Large intestine (tissue), 3 donors: ENCODE measurements around the gene ATXN7L1. TPM values are rescaled to one million over a fixed set of nuclear protein-coding genes. Genes with fewer than 3 reads are reported as not detected.
A peak's percentile ranks its signal among the peaks of the same experiment; 100 is the strongest.
"Not testable (repeated sequence)": the region's sequence is repeated elsewhere in the genome, so short reads cannot be mapped to it uniquely, and the experiment has no call there.

Experiments used
- DNase-seq, 2 donors: peaks; one replicate each; pipeline versions ENCODE4 v3.0.0 to v3.0.0-alpha.2; 2013
- H3K27ac ChIP-seq: one replicate; pipeline ENCODE4 v1.5.1; 2013; ENCODE audit warnings: low read length
- H3K27me3 ChIP-seq: 2 replicates; pipeline ENCODE4 v1.6.1; 2013; ENCODE audit warnings: low read length; ENCODE audit not compliant: control insufficient read depth, insufficient read depth
- H3K36me3 ChIP-seq: 2 replicates; pipeline ENCODE4 v1.6.1; 2013; ENCODE audit warnings: low read length; ENCODE audit not compliant: control insufficient read depth, insufficient read depth
- H3K4me1 ChIP-seq: one replicate; pipeline ENCODE4 v1.6.1; 2013; ENCODE audit warnings: low read length; ENCODE audit not compliant: control insufficient read depth, insufficient read depth
- H3K4me3 ChIP-seq: one replicate; pipeline ENCODE4 v1.5.1; 2013; ENCODE audit warnings: low read length
- H3K9me3 ChIP-seq: one replicate; pipeline ENCODE4 v1.6.1; 2013; ENCODE audit warnings: mild to moderate bottlenecking, low read depth, low read length, moderate library complexity; ENCODE audit not compliant: control insufficient read depth
- WGBS: methylation state at CpG from one replicate; pipeline ENCODE4 v1.1.5; 2013; ENCODE audit warnings: low lambda C conversion rate; ENCODE audit not compliant: insufficient coverage; 5-methylcytosine and 5-hydroxymethylcytosine counted together
- polyA plus RNA-seq: library from polyadenylated mRNA; unstranded; fragments of 120-200 nt; gene quantifications from one replicate; pipeline ENCODE4 v1.2.1, GENCODE V29; 2013

Gene ATXN7L1
- polyA plus RNA-seq, 1 donor = 24.3 TPM

DNA sequence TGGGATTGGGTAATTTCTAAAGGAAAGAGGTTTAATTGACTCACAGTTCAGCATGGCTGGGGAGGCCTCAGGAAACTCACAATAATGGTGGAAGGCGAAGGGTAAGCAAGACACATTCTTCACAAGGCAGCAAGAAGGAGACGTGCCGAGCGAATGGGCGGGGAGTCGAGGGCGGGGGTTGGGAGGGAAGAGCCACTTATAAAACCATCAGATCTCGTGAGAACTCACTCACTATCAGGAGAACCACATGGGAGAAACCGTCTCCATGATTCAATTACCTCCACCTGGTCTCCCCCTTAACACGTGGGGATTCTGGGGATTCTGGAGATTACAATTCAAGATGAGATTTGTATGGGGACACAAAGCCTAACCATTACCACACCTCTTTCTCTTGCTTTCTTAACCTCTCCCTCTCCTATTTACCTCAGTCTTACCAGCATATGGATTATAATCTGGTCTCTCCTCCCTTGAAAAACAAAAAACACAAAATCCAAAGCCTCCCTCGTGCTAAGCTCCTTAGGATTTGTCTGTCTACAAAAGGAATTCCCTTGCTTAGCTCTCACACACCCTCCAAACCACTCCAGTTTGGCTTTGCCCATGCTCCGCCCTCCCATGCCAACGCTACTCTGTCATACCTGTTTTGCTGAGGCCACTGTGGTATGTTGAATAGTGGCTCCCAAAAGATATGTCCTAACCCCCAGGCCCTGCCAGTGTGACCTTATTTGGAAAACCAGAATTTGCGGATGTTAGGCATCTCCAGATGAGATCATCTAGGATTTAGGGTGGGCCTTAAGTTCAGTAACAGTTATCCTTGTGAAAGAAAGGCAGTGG lies 275.5 kb downstream of the ATXN7L1 start:
- 100% methylated on average over 1 of the region's 14 CpGs for WGBS
- Histone ChIP-seq H3K36me3 (no peaks in the 10 kb centered on the region), H3K27me3 (no peaks in the 10 kb centered on the region), H3K27ac (no peak overlapping the region), H3K4me1 (no peaks in the 10 kb centered on the region), H3K4me3 (no peak overlapping the region), H3K9me3 (no peaks in the 10 kb centered on the region)
- no peak for DNase-seq

DNA sequence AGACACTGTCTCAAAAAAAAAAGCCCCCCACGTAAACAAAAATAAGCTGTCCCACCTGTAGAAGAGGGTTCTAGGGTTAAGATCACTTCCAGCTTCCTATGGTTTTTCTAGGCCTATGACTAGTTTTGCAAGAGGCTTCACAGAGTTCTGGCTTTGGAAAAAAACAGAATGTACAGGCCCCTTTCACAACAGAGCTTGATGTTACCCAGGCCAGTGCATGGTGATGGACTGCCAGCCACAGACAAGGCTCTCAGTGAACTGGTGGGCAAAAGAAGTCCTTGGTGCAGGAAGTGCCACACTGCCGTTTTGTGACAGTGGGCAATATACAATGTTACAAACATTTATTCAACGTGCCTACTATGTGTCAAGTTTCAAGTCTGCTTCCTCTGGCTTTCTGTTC lies 276.8 kb downstream of the ATXN7L1 start:
- DNase-seq = no peak
- Histone ChIP-seq H3K27me3 (no peaks in the 10 kb centered on the region), H3K4me3 (no peak overlapping the region), H3K9me3 (no peaks in the 10 kb centered on the region), H3K4me1 (no peaks in the 10 kb centered on the region), H3K36me3 (no peaks in the 10 kb centered on the region), H3K27ac (no peak overlapping the region)
- 100% methylated on average over 1 of the region's 3 CpGs for whole genome bisulfite sequencing

GRCh38 chr7:105599080-105599479 lies 277.3 kb downstream of the ATXN7L1 start:
- H3K27me3 ChIP-seq, H3K4me3 ChIP-seq, DNase-seq, H3K36me3 ChIP-seq, H3K4me1 ChIP-seq, H3K27ac ChIP-seq, H3K9me3 ChIP-seq: not testable (repeated sequence)
- no CpG with 5 or more reads among the region's 8 CpGs for WGBS

DNA sequence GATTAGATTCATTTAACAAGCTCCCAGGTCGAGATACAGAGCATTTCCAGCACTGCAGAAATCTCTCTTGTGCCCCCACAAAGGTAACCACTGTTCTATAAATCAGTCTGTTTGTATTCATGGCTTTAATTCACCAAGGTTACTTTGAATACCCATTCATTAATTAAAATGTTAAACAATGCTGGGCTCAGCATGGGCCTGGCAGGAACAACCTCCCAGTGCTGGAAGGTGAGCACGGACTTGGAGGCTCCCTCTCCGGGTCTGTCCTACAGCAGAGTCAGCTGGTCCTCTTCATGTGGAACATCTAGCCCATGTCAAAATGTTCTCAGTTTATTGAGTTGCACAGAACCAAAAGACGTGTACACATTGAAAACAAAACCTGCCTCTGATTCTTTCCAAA lies 279.5 kb downstream of the ATXN7L1 start:
- Histone ChIP-seq H3K27me3 (no peaks in the 10 kb centered on the region), H3K4me1 (no peaks in the 10 kb centered on the region), H3K9me3 (no peaks in the 10 kb centered on the region), H3K36me3 (no peaks in the 10 kb centered on the region), H3K27ac (no peak overlapping the region), H3K4me3 (no peak overlapping the region)
- 80% methylated on average over 1 of the region's 4 CpGs for WGBS
- DNase-seq = no peak

DNA sequence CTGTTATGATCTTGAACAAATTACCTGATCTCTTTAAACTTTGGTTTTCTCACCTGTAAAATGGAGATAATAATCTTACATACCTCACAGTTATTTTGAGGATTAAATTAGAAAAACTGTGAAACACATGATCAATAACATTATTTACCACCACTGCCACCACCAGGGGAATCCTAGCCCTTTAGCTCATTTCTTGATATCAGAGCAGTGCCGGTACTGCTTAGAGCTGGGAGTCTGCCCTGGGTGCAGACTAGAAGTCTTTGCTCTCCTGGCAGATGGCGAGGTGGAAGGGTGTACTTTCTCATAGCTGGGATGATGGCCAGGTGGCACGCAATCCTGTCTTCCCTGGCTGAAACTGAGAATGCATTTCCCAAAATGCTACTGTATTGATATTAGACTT lies 282.4 kb downstream of the ATXN7L1 start:
- DNase-seq = no peak
- Histone ChIP-seq H3K27me3 (no peaks in the 10 kb centered on the region), H3K4me3 (no peak overlapping the region), H3K9me3 (no peaks in the 10 kb centered on the region), H3K4me1 (no peaks in the 10 kb centered on the region), H3K27ac (no peak overlapping the region), H3K36me3 (no peaks in the 10 kb centered on the region)
- no CpG with 5 or more reads among the region's 3 CpGs for WGBS

- no peaks in the 10 kb centered on the region for H3K36me3 ChIP-seq
- no peaks in the 10 kb centered on the region for H3K9me3 ChIP-seq
- H3K27ac ChIP-seq = no peak overlapping the region
- H3K4me3 ChIP-seq = no peak overlapping the region
- DNase-seq = no peak
- no peaks in the 10 kb centered on the region for H3K27me3 ChIP-seq
- WGBS = no CpG with 5 or more reads among the region's 2 CpGs
- H3K4me1 ChIP-seq = no peaks in the 10 kb centered on the region
Measured at GRCh38 chr7:105591522-105591921, 284.9 kb downstream of the ATXN7L1 start.

DNA sequence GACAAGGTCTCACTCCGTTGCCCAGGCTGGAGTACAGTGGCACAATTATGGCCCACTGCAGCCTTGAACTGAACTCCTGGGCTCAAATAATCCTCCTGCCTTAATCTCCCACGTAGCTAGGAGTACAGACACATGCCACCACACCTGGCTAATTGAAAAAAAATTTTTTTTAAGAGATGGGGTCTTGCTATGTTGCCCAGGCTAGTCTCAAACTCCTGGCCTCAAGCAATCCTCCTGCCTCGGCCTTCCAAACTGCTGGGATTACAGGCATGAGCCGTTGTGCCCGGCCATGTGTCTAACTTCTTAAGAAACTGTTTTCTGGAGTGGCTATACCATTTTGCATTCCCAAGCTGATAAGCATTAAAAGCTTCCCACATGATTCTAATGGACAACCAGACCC lies 285.6 kb downstream of the ATXN7L1 start:
- Histone ChIP-seq H3K4me1 (no peaks in the 10 kb centered on the region), H3K27ac (no peak overlapping the region), H3K4me3 (no peak overlapping the region), H3K27me3 (no peaks in the 10 kb centered on the region), H3K9me3 (no peaks in the 10 kb centered on the region), H3K36me3 (no peaks in the 10 kb centered on the region)
- DNase-seq = no peak
- WGBS = no CpG with 5 or more reads among the region's 5 CpGs

DNA sequence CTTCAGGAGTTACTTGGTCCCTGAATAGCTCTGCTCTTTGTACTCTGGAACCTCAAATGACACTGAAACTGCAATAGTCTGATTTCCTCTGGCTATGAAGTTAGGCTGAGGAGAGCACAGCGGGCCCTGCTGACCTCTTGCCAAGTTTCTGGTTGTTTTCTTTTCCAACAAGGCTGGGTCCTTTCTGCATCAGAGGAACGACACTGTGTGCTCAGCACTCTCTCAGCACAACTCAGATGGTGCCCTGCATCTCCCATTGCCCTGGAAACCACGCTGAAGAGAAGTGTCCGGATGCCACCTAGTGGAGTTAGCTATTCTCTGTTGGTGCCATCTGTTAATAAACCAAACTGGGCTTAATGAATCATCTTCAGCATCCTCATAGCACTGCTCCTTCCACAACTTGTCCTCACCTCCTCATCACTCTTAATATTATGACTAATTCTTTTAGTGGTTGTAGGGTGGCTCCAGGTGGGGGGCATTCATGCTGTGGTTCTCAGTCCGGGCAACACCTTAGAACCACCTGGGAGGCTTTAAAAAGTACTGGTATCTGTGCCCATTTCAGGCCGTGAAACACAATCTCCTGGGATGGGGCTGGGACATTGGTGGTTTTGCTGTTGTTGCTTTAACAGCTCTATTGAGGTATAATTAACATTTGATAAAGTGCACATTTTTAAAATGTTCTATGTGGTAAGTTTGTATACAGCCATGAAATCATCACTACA lies 286.9 kb downstream of the ATXN7L1 start:
- 0% methylated on average over 1 of the region's 6 CpGs for whole genome bisulfite sequencing
- no peaks in the 10 kb centered on the region for H3K36me3 ChIP-seq

GRCh38 chr7:105587909-105588635 lies 288.3 kb downstream of the ATXN7L1 start:
- Histone ChIP-seq H3K9me3 (peaks cover 4% of the 10 kb centered on the region), H3K36me3 (no peaks in the 10 kb centered on the region), H3K27me3 (no peaks in the 10 kb centered on the region), H3K27ac (no peak overlapping the region), H3K4me1 (no peaks in the 10 kb centered on the region), H3K4me3 (no peak overlapping the region)
- DNase-seq = peak in 1 of 2 donors; percentile 7
- no CpG with 5 or more reads among the region's 12 CpGs for WGBS

More for the DNA sequence above, 286.9 kb downstream of the ATXN7L1 start:
- H3K4me3 ChIP-seq = no peak overlapping the region
- no peak overlapping the region for H3K27ac ChIP-seq
- H3K27me3 ChIP-seq = no peaks in the 10 kb centered on the region
- no peaks in the 10 kb centered on the region for H3K9me3 ChIP-seq
- DNase-seq = peak; percentile 48 to 60
- H3K4me1 ChIP-seq = no peaks in the 10 kb centered on the region

DNA sequence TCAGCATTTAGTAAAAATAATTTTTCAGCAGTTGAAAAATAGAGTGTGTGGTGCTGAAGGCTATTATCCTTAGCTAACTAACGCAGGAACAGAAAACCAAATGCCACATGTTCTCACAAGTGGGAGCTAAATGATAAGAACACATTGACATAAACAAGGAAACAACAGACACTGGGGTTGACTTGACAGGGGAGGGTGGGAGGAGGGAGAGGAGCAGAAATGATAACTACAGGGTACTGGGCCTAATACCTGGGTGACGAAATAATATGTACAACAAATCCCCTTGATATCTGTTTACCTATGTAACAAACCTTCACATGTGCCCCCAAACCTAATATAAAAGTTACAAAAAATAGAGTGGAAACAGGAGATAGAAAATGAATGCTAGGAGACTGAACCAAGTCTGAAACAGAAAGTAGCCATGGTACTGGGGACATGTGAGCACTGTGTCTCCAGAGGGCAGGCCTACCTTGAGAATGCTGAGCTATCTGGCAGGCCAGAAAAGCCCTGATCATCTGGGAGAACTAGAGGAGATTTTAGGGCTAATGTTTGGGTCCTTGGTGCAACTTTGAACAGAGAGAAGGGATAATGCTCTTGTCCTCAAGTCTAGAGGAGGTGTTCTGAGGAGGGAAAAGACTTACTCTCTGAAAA lies 290.4 kb downstream of the ATXN7L1 start:
- H3K27me3 ChIP-seq = peaks cover 2% of the 10 kb centered on the region
- peaks cover 5% of the 10 kb centered on the region for H3K9me3 ChIP-seq
- DNase-seq = no peak
- no peaks in the 10 kb centered on the region for H3K36me3 ChIP-seq
- no peak overlapping the region for H3K27ac ChIP-seq
- no peaks in the 10 kb centered on the region for H3K4me1 ChIP-seq
- no peak overlapping the region for H3K4me3 ChIP-seq
- 71% methylated on average over 1 of the region's 2 CpGs for WGBS
